GM12878 (cell line): ENCODE data around the gene RPS3A.

Source experiments
- ASH2L ChIP-seq: fragments of 300-600, 200-600 bp; sonication (generic); IDR thresholded peaks from 2 replicates; pipeline ENCODE4 v1.6.1; 2017; ENCODE audit warnings: low read depth, mild to moderate bottlenecking, borderline replicate concordance
- POLR2A ChIP-seq: IDR thresholded peaks from 2 replicates; pipeline ENCODE4 v1.6.1; 2011; ENCODE audit warnings: low read depth, mild to moderate bottlenecking, low read length
- YBX1 ChIP-seq: fragments of 450-650 bp; IDR thresholded peaks from 2 replicates; pipeline ENCODE4 v1.6.1; 2016; ENCODE audit warnings: antibody characterized with exemption
- TF ChIP-seq, protein P1 (sequence below), 3 experiments: IDR thresholded peaks in 2 of 3; conservative IDR thresholded peaks in 1 of 3; 2 replicates each; pipeline ENCODE4 v1.5.1; 2011; ENCODE audit warnings: low read depth in 3 of 3, low read length in 3 of 3, mild to moderate bottlenecking in 3 of 3, control low read depth in 2 of 3, moderate library complexity in 2 of 3, inconsistent platforms in 1 of 3, mixed read lengths in 1 of 3; ENCODE audit not compliant: control insufficient read depth in 2 of 3, insufficient read depth in 1 of 3; ENCODE audit errors: extremely low read depth in 1 of 3
- TF ChIP-seq, protein P2 (sequence below): fragments of 450-650 bp; IDR thresholded peaks from 2 replicates; pipeline ENCODE4 v1.6.1; 2017; ENCODE audit warnings: mild to moderate bottlenecking, moderate library complexity
- TF ChIP-seq, protein P3 (sequence below): fragments of 450-650 bp; formaldehyde crosslinking; IDR thresholded peaks from 2 replicates; pipeline ENCODE4 v1.4.0; 2020; ENCODE audit warnings: mild to moderate bottlenecking, moderate library complexity

DNA sequence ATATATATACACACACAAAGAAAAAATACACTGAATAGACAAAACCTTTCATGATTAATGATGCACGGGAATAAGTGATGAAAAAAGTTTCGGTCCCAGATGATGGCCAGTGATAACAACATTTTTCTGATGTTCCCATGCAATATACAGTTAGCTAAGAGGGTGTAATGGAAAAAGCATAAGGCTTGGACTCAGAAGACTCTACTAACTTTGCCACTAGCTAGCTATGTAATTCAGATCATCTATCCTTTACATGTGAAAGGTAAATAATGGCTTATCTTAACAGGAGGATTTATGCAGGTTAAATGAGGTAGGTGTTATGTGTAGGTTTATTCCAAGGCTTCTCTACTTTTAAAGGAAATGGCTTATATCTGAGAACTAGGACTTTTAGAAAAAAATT is 4.3 kb downstream of the RPS3A start:
- TF ChIP-seq, protein P1, sequence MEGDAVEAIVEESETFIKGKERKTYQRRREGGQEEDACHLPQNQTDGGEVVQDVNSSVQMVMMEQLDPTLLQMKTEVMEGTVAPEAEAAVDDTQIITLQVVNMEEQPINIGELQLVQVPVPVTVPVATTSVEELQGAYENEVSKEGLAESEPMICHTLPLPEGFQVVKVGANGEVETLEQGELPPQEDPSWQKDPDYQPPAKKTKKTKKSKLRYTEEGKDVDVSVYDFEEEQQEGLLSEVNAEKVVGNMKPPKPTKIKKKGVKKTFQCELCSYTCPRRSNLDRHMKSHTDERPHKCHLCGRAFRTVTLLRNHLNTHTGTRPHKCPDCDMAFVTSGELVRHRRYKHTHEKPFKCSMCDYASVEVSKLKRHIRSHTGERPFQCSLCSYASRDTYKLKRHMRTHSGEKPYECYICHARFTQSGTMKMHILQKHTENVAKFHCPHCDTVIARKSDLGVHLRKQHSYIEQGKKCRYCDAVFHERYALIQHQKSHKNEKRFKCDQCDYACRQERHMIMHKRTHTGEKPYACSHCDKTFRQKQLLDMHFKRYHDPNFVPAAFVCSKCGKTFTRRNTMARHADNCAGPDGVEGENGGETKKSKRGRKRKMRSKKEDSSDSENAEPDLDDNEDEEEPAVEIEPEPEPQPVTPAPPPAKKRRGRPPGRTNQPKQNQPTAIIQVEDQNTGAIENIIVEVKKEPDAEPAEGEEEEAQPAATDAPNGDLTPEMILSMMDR (IDR thresholded peaks at IDR 0.05 in 2 of 3, conservative IDR thresholded peaks at IDR 0.05 in 1 of 3; ENCODE audit: control insufficient read depth in 2 of 3, extremely low read depth in 1 of 3, insufficient read depth in 1 of 3, low read depth in 3 of 3, low read length in 3 of 3) = no peak
- TF ChIP-seq YBX1 (no peak), ASH2L (no peak), POLR2A (no peak)
- TF ChIP-seq, protein P2, sequence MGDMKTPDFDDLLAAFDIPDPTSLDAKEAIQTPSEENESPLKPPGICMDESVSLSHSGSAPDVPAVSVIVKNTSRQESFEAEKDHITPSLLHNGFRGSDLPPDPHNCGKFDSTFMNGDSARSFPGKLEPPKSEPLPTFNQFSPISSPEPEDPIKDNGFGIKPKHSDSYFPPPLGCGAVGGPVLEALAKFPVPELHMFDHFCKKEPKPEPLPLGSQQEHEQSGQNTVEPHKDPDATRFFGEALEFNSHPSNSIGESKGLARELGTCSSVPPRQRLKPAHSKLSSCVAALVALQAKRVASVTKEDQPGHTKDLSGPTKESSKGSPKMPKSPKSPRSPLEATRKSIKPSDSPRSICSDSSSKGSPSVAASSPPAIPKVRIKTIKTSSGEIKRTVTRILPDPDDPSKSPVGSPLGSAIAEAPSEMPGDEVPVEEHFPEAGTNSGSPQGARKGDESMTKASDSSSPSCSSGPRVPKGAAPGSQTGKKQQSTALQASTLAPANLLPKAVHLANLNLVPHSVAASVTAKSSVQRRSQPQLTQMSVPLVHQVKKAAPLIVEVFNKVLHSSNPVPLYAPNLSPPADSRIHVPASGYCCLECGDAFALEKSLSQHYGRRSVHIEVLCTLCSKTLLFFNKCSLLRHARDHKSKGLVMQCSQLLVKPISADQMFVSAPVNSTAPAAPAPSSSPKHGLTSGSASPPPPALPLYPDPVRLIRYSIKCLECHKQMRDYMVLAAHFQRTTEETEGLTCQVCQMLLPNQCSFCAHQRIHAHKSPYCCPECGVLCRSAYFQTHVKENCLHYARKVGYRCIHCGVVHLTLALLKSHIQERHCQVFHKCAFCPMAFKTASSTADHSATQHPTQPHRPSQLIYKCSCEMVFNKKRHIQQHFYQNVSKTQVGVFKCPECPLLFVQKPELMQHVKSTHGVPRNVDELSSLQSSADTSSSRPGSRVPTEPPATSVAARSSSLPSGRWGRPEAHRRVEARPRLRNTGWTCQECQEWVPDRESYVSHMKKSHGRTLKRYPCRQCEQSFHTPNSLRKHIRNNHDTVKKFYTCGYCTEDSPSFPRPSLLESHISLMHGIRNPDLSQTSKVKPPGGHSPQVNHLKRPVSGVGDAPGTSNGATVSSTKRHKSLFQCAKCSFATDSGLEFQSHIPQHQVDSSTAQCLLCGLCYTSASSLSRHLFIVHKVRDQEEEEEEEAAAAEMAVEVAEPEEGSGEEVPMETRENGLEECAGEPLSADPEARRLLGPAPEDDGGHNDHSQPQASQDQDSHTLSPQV = no peak
- TF ChIP-seq, protein P3, sequence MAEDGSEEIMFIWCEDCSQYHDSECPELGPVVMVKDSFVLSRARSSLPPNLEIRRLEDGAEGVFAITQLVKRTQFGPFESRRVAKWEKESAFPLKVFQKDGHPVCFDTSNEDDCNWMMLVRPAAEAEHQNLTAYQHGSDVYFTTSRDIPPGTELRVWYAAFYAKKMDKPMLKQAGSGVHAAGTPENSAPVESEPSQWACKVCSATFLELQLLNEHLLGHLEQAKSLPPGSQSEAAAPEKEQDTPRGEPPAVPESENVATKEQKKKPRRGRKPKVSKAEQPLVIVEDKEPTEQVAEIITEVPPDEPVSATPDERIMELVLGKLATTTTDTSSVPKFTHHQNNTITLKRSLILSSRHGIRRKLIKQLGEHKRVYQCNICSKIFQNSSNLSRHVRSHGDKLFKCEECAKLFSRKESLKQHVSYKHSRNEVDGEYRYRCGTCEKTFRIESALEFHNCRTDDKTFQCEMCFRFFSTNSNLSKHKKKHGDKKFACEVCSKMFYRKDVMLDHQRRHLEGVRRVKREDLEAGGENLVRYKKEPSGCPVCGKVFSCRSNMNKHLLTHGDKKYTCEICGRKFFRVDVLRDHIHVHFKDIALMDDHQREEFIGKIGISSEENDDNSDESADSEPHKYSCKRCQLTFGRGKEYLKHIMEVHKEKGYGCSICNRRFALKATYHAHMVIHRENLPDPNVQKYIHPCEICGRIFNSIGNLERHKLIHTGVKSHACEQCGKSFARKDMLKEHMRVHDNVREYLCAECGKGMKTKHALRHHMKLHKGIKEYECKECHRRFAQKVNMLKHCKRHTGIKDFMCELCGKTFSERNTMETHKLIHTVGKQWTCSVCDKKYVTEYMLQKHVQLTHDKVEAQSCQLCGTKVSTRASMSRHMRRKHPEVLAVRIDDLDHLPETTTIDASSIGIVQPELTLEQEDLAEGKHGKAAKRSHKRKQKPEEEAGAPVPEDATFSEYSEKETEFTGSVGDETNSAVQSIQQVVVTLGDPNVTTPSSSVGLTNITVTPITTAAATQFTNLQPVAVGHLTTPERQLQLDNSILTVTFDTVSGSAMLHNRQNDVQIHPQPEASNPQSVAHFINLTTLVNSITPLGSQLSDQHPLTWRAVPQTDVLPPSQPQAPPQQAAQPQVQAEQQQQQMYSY (CRISPR knock-in tag) = no peak
